ENCODE measurements around the gene REPS1. TPM values are rescaled to one million over a fixed set of nuclear protein-coding genes. Genes with fewer than 3 reads are reported as not detected.

REPS1 gene
- total RNA-seq, 1 experiment from 2014 or later: 27.4 TPM

DNA sequence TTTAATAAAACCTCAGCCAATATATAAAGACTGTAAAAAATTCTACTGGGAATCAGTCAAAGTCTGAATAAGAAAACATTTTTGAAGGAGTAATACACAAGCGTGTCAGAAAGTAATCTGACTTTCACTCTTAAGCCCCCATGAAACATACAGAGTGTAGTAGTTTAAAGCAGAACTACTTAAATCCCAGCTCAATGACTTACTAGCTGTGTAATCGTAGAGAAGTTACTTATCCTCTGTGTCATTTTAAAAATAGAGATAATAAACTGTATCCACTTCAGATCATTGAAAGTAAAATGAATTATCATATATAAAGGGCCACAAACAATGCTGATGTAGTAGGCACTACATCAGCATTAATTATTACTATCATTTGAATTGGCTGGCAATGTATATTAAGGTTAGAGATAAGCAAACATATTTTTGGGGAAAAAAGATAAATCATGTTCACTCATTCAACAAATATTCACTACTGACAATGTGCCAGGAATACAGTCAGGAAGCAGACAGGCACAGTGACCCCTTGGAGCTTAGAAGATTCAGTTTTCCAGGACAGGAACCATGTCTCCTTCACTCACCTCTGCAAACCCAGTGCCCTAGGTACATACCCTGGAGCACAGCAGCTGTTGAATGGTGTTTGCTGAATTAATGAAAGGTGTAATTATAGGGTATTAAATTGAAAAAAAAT lies 14.4 kb downstream of the REPS1 start:
- H3K4me1 ChIP-seq (ENCODE audit: insufficient read depth, low read length): peaks cover 52% of the 10 kb centered on the region
- POLR2A ChIA-PET (ENCODE audit: unreplicated experiment): no interaction called here

GRCh38 chr6:138972226-138972665 lies 15.8 kb downstream of the REPS1 start:
- ChIA-PET CTCF (no interaction called here), POLR2A (ENCODE audit: unreplicated experiment) (no interaction called here)
- Histone ChIP-seq H3K27me3 (ENCODE audit: low read length) (no peaks in the 10 kb centered on the region), H3K4me1 (ENCODE audit: insufficient read depth, low read length) (peaks cover 52% of the 10 kb centered on the region), H3K27ac (ENCODE audit: low read length) (peak overlapping the region; percentile 85), H3K9me2 (replicated peaks; ENCODE audit: low read length) (no peaks in the 10 kb centered on the region), H3K36me3 (ENCODE audit: low read depth, low read length) (no peaks in the 10 kb centered on the region), H2AFZ (ENCODE audit: low read length) (no peak overlapping the region), H3K4me2 (ENCODE audit: low read length) (peak overlapping the region; percentile 85), H3F3A (ENCODE audit: low read length, unreplicated experiment) (peaks cover 11% of the 10 kb centered on the region), H3K9me3 (ENCODE audit: low read length) (no peaks in the 10 kb centered on the region), H3K4me3 (ENCODE audit: low read length) (peak overlapping the region; percentile 11; the same call in 1 of the 2 replicates), H3K79me2 (ENCODE audit: low read length) (peaks cover 94% of the 10 kb centered on the region), H3K9ac (ENCODE audit: low read length) (peak overlapping the region; percentile 19; the same call in 1 of the 2 replicates), H4K20me1 (ENCODE audit: low read length) (peaks cover 19% of the 10 kb centered on the region)
- no TSS peak for BruUV-seq (replicated peaks)
- intact Hi-C loops (cut with micrococcal nuclease): loop anchor here (2.0 to 5.0 kb wide), 2 partner anchors 15 to 155 kb away; no protein-coding TSS in a partner anchor
- 0 out of 2 replicates have a peak, but pooled peaks have one; percentile 16 for ATAC-seq
- peak; percentile 44 for DNase-seq
- TF ChIP-seq EZH2 (IDR thresholded peaks at IDR 0.05; ENCODE audit: low read length, unreplicated experiment) (no peak), EZH2phosphoT487 (IDR thresholded peaks at IDR 0.05; ENCODE audit: borderline replicate concordance, low read length) (no peak)
- TF ChIP-seq, protein P1, sequence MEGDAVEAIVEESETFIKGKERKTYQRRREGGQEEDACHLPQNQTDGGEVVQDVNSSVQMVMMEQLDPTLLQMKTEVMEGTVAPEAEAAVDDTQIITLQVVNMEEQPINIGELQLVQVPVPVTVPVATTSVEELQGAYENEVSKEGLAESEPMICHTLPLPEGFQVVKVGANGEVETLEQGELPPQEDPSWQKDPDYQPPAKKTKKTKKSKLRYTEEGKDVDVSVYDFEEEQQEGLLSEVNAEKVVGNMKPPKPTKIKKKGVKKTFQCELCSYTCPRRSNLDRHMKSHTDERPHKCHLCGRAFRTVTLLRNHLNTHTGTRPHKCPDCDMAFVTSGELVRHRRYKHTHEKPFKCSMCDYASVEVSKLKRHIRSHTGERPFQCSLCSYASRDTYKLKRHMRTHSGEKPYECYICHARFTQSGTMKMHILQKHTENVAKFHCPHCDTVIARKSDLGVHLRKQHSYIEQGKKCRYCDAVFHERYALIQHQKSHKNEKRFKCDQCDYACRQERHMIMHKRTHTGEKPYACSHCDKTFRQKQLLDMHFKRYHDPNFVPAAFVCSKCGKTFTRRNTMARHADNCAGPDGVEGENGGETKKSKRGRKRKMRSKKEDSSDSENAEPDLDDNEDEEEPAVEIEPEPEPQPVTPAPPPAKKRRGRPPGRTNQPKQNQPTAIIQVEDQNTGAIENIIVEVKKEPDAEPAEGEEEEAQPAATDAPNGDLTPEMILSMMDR (conservative IDR thresholded peaks at IDR 0.05; ENCODE audit: low read depth, low read length): no peak

More for the DNA sequence above, 14.4 kb downstream of the REPS1 start:
- Histone ChIP-seq H4K20me1 (ENCODE audit: low read length) (peaks cover 19% of the 10 kb centered on the region), H3K9me2 (replicated peaks; ENCODE audit: low read length) (no peaks in the 10 kb centered on the region), H3K4me2 (ENCODE audit: low read length) (peak overlapping the region; percentile 85), H3K79me2 (ENCODE audit: low read length) (peaks cover 94% of the 10 kb centered on the region), H3F3A (ENCODE audit: low read length, unreplicated experiment) (peaks cover 11% of the 10 kb centered on the region), H3K4me3 (ENCODE audit: low read length) (peak overlapping the region; percentile 50), H3K27ac (ENCODE audit: low read length) (peak overlapping the region; percentile 85), H3K36me3 (ENCODE audit: low read depth, low read length) (no peaks in the 10 kb centered on the region), H3K9me3 (ENCODE audit: low read length) (no peaks in the 10 kb centered on the region), H3K27me3 (ENCODE audit: low read length) (no peaks in the 10 kb centered on the region), H3K9ac (ENCODE audit: low read length) (peak overlapping the region; percentile 44), H2AFZ (ENCODE audit: low read length) (no peak overlapping the region)
- CTCF ChIA-PET: no interaction called here
- no TSS peak for BruUV-seq (replicated peaks)
- ATAC-seq: peak; percentile 48
- TF ChIP-seq, protein P1 (conservative IDR thresholded peaks at IDR 0.05; ENCODE audit: low read depth, low read length): no peak
- TF ChIP-seq EZH2phosphoT487 (IDR thresholded peaks at IDR 0.05; ENCODE audit: borderline replicate concordance, low read length): no peak
- no peak for TF ChIP-seq EZH2 (IDR thresholded peaks at IDR 0.05; ENCODE audit: low read length, unreplicated experiment)
- intact Hi-C loops (cut with micrococcal nuclease): loop anchor here (2.0 to 5.0 kb wide), 2 partner anchors 13 to 156 kb away; no protein-coding TSS in a partner anchor
- DNase-seq: peak; percentile 64

DNA sequence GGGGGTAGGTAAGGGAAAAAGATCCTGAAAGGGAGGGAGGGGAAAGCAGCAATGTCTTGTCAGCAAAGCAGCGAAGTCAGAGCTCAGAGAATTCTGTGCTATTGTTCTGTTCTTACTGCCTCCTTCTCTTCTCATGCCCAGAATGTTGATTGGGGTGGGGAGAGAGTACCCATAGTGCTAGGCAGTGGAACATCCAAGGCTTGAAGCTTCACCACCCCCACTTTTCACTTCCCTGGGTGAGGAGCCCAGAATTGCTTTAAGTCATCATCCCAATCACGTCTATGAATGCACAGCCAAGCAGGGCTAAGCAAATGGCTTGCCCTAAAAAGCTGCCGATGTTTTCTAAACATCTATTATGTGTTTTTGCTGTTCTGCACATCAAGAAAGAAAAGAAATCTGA lies 16.5 kb downstream of the REPS1 start:
- peaks cover 52% of the 10 kb centered on the region for H3K4me1 ChIP-seq (ENCODE audit: insufficient read depth, low read length)

More for the DNA sequence above, 16.5 kb downstream of the REPS1 start:
- Histone ChIP-seq H3K4me3 (ENCODE audit: low read length) (peak overlapping the region; percentile 11; the same call in 1 of the 2 replicates), H3K27ac (ENCODE audit: low read length) (peak overlapping the region; percentile 85), H3K79me2 (ENCODE audit: low read length) (peaks cover 94% of the 10 kb centered on the region), H4K20me1 (ENCODE audit: low read length) (peaks cover 19% of the 10 kb centered on the region), H3K4me2 (ENCODE audit: low read length) (peak overlapping the region; percentile 85), H3K9ac (ENCODE audit: low read length) (peak overlapping the region; percentile 19; the same call in 1 of the 2 replicates), H3K27me3 (ENCODE audit: low read length) (no peaks in the 10 kb centered on the region), H2AFZ (ENCODE audit: low read length) (no peak overlapping the region), H3K9me2 (replicated peaks; ENCODE audit: low read length) (no peaks in the 10 kb centered on the region), H3K36me3 (ENCODE audit: low read depth, low read length) (no peaks in the 10 kb centered on the region), H3K9me3 (ENCODE audit: low read length) (no peaks in the 10 kb centered on the region), H3F3A (ENCODE audit: low read length, unreplicated experiment) (peaks cover 11% of the 10 kb centered on the region)
- no peak for TF ChIP-seq EZH2 (IDR thresholded peaks at IDR 0.05; ENCODE audit: low read length, unreplicated experiment)
- TF ChIP-seq, protein P1 (conservative IDR thresholded peaks at IDR 0.05; ENCODE audit: low read depth, low read length): no peak
- no peak for TF ChIP-seq EZH2phosphoT487 (IDR thresholded peaks at IDR 0.05; ENCODE audit: borderline replicate concordance, low read length)
- DNase-seq (no peak), ATAC-seq (no peak)
- no TSS peak for BruUV-seq (replicated peaks)
- POLR2A ChIA-PET (ENCODE audit: unreplicated experiment): no interaction called here
- CTCF ChIA-PET: interaction anchor here (0.6 kb wide), 1 partner anchor 1105 kb away, joined by 5 read pairs; no protein-coding TSS in a partner anchor
- intact Hi-C loops (cut with micrococcal nuclease): loop anchor here (5.0 kb wide), 1 partner anchor 154 kb away; no protein-coding TSS in a partner anchor

Data from PC-3 (cell line).